ENCODE data around the gene ANO6. TPM values are rescaled to one million over a fixed set of nuclear protein-coding genes. Genes with fewer than 3 reads are reported as not detected.

Gene ANO6
- total RNA-seq, 1 donor from 2014 or later = 57.6 TPM

DNA sequence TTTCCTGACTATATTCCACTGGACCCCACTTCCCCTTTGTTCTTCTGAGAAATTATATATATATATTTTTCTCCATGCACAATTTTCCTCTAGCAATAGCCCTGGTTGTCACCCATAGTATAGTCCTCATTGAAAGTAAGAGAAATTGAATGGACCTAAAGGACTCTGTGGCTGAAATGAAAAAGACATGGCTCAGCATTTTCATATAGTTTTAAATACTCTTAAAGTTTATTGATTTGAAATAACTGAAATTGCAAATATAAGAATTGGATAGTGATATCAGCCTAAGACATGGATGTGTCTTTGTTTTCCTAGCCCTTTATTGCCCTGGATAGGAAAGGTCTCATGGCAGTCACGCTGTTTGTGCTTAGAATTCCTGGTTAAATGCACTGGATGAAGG is 113.8 kb downstream of the ANO6 start:
- no peak overlapping the region for H3K4me3 ChIP-seq (ENCODE audit: low read depth, low read length)
- TF ChIP-seq, protein P1, sequence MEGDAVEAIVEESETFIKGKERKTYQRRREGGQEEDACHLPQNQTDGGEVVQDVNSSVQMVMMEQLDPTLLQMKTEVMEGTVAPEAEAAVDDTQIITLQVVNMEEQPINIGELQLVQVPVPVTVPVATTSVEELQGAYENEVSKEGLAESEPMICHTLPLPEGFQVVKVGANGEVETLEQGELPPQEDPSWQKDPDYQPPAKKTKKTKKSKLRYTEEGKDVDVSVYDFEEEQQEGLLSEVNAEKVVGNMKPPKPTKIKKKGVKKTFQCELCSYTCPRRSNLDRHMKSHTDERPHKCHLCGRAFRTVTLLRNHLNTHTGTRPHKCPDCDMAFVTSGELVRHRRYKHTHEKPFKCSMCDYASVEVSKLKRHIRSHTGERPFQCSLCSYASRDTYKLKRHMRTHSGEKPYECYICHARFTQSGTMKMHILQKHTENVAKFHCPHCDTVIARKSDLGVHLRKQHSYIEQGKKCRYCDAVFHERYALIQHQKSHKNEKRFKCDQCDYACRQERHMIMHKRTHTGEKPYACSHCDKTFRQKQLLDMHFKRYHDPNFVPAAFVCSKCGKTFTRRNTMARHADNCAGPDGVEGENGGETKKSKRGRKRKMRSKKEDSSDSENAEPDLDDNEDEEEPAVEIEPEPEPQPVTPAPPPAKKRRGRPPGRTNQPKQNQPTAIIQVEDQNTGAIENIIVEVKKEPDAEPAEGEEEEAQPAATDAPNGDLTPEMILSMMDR (conservative IDR thresholded peaks at IDR 0.05; ENCODE audit: low read depth, low read length) = no peak
- DNase-seq (ENCODE audit: low read depth) = no peak

DNA sequence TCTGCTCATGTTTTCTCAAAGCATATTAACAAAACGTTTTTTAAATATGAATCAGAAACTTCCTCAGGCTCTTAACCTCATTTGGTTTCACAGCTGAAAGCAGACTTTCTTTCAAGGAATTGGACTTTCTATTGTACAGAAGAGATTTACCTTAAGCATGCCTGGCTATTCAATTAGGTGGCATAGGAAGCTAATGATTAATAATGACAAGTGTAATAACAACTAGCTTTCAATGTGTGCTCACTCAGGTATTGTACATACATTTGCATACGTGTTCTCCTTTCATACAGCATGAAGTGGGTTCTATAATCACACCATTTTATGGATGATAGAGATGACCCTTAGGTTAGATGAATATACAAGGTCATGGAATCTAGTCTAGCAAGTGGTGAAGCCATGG is 115.7 kb downstream of the ANO6 start:
- H3K4me3 ChIP-seq (ENCODE audit: low read depth, low read length) = no peak overlapping the region
- TF ChIP-seq, protein P1 (conservative IDR thresholded peaks at IDR 0.05; ENCODE audit: low read depth, low read length) = no peak
- no peak for DNase-seq (ENCODE audit: low read depth)

DNA sequence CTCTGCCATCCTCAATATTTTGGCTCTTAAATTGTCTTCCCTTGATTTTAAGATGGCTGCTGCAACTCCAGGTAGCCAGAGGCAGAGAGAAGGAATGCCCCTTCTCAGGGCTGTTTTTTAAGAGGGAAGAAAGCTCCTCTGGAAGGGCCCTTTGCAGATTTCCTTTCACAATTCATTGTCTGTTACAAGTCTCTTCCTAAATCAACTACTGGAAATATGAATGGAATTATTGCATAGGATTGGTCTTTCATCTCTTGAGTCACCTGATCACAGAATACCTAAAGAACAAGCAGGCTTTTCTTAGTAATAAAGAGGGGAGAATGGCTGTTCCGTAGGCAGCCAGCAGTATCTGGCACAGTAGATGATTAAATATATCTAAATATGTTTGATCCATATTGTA is 118.5 kb downstream of the ANO6 start:
- no peak overlapping the region for H3K4me3 ChIP-seq (ENCODE audit: low read depth, low read length)
- no peak for DNase-seq (ENCODE audit: low read depth)
- TF ChIP-seq, protein P1 (conservative IDR thresholded peaks at IDR 0.05; ENCODE audit: low read depth, low read length) = no peak

DNA sequence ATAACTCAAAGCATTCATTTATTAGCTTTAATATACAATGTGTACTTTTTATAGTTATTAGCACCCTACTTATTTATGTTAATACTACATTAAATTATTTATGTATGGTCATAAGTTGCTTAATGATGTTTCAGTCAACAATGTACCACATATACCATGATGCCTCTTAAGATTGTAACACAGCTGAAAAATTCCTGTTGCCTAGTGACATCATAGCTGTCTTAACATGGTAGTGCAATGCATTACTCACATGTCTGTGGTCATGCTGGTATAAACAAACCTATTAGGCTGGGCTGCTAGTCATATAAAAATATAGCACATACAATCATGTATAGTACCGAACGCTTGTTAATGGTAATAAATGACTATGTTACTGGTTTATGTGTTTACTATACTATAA is 120.4 kb downstream of the ANO6 start:
- DNase-seq (ENCODE audit: low read depth) = peak; percentile 68
- TF ChIP-seq, protein P1 (conservative IDR thresholded peaks at IDR 0.05; ENCODE audit: low read depth, low read length) = no peak
- no peak overlapping the region for H3K4me3 ChIP-seq (ENCODE audit: low read depth, low read length)

DNA sequence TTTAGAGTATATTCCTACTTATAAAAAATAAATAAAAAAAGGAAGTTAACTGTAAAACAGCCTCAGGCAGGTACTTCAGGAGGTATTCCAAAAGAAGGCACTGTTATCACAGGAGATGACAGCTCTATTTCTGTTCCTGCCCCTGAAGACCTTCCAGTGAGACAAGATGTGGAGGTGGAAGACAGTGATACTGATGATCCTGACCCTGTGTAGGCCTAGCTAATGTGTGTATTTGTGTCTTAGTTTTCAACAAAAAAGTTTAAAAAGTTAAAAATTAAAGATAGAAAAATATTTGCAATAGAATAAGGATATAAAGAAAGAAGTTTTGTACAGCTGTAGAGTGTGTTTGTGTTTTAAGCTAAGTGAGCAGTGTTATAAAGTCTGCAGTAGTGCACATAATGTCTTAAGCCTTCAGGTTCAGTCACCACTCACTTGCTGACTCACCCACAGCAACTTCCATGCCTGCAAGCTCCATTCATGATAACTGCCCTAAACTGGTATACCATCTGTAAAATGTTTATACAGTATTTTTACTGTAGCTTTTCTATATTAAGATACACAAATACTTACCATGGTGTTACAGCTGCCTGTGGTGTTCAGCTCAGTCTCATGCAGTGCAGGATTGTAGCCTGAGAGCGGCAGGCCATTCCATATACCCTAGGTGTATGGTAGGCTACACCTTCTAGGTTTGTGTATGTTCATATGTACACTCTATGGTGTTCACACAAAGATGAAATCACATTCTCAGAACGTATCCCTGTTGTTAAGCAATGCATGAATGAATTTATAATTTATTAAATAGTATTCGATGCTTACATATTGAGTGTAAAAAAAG is 121.1 kb downstream of the ANO6 start:
- H3K4me3 ChIP-seq (ENCODE audit: low read depth, low read length) = no peak overlapping the region
- no peak for DNase-seq (ENCODE audit: low read depth)
- TF ChIP-seq, protein P1 (conservative IDR thresholded peaks at IDR 0.05; ENCODE audit: low read depth, low read length) = no peak

DNA sequence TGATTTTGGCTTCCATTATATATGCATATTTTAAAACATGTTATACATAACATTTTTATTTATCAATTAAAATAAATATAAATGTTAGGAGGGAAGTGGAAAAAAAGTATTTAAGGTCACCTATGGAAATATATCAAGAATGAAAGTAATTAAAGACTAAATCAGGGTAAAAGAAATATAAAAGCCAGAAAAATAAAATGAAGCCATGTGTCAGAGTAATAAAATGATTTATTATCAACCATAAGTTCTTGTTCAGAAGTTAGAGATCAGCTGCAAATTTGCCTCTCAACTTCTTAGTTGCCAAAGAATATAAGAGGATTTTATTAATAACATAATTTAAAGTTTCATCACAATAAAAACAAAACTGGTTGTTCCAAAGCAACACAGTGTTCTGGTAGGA is 121.9 kb downstream of the ANO6 start:
- no peak for DNase-seq (ENCODE audit: low read depth)
- no peak overlapping the region for H3K4me3 ChIP-seq (ENCODE audit: low read depth, low read length)
- TF ChIP-seq, protein P1 (conservative IDR thresholded peaks at IDR 0.05; ENCODE audit: low read depth, low read length) = no peak

GRCh38 chr12:45338272-45338671 is 122.4 kb downstream of the ANO6 start:
- DNase-seq (ENCODE audit: low read depth) = no peak
- TF ChIP-seq, protein P1 (conservative IDR thresholded peaks at IDR 0.05; ENCODE audit: low read depth, low read length) = no peak
- H3K4me3 ChIP-seq (ENCODE audit: low read depth, low read length) = no peak overlapping the region
